SIG-M5 (cell line): ENCODE results near the gene GRID2IP.
"Not testable (repeated sequence)": the region's sequence is repeated elsewhere in the genome, so short reads cannot be mapped to it uniquely, and the experiment has no call there.

ENCODE experiments used
- DNase-seq: peaks from one replicate; lab custom pipeline; 2025; lab: John Stamatoyannopoulos, UW

Gene GRID2IP

DNA sequence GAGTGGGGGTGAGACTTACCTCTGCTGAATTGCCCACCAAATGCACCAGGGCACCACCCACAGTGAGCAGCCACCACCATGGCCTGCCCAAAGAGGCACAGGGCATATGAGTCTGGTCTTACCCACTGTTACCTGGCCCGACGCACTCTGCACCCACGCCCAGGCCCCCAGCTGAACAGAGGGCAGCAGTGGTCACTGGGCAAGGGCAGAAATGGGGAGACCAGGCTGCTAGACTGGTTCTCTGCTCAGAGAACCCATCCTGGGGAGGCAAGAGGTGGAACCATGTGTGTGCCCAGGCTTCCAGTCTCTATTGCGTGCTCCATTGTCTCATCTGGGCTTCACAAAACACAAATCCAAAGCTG is 64.1 kb downstream of the GRID2IP start:
- no peak for DNase-seq

DNA sequence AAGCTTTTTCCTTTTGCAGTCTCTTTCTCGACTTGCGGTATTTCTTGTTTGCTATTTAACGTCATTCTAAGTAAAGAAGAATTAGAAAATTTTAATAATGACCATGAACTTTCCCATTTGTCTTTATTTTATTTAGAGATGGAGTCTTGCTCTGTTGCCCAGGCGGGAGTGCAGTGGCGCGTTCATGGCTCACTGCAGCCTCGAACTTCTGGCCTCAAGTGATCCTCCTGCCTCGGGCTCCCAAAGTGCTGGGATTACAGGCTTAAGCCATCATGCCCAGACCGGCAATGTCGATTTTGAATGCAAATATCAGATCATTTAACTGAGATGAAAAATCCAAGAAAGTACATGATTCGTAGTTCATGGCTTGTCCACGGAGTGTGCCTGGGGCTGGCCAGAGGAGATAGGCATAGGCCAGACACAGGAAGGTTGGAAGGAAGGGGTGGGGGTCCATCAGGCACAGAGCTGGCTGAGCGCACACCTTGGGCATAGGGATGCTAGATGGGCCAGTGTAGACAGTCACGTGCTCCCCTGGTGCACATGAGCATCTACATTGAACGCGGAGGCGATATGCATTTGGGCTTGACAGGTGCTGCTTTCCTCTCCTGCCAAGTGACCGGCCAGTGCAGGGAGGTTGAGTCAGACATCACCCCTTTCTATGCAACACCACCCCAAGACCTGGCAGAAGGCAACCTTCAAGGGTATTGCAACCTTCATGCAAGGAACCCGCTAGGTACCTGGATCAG is 64.7 kb downstream of the GRID2IP start:
- DNase-seq: no peak

DNA sequence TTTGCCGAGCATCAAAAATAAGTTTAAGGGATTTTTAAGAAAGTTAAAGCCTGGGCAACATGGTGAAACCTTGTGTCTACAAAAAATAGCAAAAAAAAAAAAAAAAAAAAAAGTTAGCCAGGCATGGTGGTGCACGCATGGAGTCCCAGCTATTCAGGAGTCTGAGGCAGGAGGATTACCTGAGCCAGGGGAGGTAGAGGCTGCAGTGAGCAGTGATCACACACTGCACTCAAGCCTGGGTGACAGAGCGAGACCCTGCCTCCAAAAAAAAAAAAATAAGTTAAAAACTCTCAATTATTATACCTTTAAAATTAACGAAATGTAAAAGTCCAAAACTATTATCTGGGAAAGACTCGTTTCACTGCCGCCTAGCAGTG is 68.5 kb downstream of the GRID2IP start:
- no peak for DNase-seq

DNA sequence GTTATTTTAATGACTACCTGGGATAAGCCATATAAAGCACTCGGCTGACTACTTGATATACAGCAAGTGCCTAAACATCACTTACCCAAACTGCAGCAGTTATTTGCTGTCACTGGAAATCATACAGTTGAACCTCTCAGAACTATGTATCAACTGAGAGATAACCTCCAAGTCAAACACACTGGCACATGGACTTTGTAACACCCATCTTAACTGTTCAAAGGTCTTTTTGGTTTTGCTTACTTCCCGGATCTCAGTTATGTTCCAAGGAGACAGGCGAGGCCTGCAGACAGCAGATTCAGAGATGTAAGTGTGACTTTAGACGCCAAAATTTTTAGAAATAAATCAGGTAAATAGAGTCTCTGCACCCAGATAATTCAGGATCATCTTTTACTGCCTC is 69.0 kb downstream of the GRID2IP start:
- no peak for DNase-seq

DNA sequence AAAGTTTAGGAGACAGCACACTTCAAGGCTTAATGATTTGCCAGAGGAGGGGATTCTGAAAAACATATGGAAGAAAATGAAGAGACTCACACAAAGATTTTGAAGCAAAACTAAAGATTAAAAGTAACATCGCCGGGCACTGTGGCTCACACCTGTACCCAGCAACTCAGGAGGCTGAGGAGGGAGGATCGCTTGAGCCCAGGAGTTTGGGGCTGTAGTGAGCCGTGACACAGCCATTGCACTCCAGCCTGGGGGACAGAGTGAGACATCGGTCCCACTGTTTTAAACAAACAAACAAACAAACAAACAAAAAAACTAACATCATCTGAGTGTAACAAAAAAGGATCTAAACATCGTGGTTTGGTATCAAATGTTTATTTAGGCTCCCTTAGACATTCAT is 69.8 kb downstream of the GRID2IP start:
- DNase-seq: no peak

DNA sequence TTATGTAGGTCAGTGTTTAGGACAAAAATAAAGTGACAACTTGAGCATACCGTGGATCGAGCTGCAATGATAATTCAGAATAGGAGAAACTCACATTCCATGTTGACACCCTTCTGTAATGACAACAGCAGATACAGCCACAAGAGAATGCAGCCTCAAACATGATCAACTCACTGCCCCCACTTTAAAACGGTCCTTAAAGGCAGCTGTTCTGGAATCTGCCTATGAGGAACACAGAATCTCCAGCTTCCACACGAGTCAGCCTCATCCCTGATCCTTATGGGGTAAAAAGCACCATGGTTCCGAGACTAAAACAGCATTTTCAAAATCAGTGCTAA is 71.0 kb downstream of the GRID2IP start:
- no peak for DNase-seq

DNA sequence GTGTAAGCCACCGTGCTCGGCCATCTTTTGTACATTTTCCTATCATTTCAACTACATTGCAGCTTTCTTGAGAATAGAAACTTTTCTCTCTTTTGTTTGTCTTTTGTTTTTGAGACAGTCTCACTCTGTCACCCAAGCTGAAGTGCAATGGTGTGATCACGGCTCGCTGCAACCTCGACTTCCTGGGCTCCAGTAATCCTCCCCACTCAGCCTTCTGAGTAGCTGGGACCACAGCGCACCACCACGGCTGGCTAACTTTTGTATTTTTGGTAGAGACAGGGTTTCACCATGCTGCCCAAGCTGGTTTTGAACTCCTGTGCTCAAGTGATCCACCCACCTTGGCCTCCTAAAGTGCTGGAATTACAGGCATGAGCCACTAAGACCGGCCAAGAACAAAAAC is 72.2 kb downstream of the GRID2IP start:
- no peak for DNase-seq

DNA sequence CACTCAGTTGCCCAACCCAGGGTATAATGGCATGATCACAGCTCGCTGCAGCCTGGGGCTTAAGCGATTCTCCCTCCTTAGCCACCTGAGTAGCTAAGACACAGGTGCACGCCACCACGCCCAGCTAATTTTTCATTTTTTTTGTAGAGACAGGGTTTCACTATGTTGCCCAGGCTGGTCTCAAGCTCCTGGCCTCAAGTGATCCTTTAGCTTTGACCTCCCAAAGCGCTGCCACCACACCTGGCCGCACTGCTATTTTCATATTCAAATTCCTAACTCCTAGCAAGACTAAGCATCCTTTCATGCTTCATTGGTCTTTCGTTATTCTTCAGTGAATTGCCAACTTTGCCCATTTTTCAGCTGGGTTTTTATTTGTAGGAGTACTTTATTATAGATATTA is 73.1 kb downstream of the GRID2IP start:
- no peak for DNase-seq

DNA sequence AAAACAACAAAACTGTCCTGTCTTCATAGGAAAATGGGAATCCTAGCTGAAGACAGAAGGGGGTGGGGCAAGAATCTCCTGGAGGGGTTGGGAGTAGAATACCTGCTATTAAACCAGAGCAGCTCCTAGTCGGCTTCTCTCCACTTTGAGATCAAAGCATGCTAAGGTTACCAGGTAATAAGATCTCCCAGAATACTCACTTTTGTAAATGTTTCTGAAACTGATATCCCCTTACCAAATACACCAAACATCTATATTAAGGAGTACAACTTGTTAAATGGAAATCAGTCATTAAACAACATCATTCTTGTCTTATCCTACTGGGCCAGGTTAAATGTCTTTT is 74.0 kb downstream of the GRID2IP start:
- no peak for DNase-seq

DNA sequence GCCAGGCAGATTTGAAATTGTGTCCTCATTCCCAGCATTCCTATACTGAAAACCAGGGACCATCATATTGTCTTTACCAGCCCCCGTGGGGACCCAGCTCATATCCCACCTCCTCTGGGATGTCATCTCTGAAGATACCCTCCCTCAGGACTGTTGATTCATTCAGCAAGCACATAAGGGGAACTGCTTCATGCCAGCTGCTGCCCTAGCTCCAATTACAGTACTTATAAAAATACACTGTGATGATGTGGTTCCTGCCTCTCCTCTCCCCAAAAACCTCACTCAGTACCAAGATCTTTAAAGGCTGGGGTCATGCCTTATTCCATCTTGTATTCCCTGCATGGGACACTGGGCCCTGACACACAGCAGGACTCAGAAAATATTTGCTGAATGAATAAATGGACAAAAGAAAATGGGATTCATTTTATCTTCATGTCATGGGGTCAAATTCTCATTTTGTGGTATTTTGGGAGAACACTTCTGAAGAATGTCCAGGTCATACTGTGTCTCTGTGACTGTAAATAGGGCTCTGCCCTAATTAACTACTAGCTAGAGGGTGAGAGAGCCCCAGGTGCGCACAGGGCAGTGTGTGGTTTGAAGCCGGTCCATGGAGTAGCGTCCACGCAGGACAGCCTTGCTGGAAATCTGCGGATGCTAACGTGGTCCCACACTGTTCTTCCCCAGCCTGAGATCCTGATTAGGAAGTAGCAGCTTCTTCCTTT is 74.5 kb downstream of the GRID2IP start:
- DNase-seq: no peak

DNA sequence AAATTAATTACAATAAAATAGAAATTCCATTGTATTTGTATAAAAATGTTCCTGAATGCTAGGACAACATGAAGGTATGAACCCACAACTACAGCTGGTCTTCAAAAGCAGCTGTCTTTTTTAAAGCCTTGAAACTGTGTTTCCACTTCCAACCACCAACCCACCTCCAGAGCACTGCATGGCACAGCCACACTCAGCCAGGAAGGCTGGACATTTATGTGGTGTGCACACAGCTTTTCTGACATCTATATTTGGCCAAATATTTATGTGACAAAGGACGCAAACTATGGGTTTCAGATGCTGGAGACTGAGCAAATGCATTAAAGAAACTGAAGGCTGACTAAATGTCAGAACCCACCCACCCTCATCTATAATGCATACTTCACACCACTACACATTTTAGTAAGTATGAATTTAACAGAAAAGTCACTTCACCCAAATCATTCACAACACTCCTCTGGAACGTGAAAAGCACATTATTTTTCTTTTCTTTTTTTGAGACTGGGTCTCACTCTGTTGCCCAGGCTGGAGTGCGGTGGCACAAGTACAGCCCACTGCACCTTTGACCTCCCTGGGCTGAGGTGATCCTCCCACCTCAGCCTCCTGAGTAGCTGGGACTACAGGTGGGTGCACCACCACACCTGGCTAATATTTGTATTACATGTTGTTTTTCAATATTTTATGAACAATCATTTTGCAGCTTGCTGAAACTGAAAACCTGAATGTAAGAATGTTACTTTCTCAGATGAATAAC is 75.7 kb downstream of the GRID2IP start:
- no peak for DNase-seq

DNA sequence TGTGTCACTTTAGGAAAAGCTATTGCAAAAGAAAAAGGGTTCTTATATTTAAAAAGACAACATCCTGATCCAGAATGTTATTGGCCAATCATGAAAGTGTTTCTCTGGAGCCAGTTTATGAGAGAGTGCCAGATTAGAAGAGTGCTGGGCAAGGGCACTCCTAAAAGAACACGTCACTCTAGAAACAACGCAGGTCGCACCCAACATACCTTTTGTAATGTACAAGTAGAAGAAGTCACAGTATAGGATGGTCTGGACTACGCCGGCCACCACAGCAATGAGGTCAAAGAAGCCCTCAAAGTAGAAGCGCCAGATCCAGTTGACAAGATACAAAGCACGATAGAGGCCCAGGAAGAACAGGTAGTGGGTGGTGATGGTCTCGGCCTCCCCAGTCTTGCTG is 85.4 kb downstream of the GRID2IP start:
- no peak for DNase-seq

DNA sequence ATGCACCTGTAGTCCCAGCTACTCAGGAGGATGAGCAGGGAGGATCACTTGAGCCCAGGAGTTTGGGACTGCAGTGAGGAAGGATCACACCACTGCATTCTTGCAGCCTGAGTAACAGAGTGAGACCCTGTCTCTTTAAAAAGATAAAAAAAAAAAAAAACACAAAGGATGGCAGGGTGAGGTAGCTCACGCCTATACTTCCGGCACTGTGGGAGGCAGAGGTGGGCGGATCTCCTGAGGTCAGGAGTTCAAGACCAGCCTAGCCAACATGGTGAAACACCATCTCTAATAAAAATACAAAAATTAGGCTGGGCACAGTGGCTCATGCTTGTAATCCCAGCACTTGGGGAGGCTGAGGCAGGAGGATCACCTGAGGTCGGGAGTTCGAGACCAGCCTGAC is 87.7 kb downstream of the GRID2IP start:
- DNase-seq: not testable (repeated sequence)

DNA sequence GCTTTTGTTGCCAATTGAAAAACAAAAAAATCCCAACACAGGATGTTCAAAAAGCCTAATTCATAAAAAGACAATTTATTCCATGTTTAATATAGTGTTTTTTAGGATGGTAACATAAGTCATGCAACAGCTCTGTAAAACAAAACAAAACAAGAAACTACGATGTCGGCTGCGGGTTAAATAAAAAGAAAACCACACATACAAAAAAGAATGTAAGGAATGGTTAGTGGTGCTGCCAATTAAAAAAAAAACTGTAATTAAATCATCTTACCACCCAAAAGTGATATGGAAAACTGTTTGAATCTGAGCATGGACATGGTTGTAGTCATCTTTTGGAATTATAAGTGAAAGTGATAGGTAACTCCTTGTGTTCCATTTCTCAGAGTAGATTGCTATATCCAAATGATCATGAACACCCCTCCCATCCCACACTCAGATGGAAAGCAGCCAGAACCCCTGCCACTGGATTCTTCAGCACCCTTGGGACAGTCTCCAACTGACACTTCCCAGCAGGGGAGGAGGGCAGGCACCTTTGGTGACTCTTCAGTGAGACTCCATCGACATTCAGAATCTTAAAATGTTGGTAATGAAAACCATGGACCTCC is 89.2 kb downstream of the GRID2IP start:
- no peak for DNase-seq

DNA sequence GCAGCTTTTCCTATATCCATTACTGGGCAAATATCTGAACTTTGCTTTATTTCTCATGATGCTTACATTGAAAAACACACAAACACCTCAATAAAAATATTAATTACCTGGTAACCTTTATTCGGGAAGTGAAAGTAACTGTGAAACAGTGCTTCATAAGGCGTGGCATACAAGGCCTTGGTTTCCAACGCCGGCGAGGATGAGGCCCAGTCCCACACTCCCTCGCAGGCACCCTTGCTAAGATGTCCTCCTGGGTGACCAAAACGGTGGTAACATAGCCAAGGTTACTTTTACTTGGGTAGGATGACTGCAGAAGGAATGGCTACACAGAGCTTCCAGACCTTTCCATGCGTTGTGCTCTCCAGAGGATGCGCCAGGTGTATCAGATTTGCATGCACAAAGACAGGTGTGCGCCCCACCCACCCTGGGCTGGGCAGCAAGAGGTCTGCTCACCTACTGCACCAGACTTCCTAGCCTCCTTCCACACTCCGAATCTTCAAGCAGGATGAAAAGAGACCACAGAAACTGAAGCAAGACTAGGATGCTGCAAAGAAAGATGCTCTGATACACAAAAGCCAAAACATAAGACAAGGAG is 90.2 kb downstream of the GRID2IP start:
- no peak for DNase-seq

DNA sequence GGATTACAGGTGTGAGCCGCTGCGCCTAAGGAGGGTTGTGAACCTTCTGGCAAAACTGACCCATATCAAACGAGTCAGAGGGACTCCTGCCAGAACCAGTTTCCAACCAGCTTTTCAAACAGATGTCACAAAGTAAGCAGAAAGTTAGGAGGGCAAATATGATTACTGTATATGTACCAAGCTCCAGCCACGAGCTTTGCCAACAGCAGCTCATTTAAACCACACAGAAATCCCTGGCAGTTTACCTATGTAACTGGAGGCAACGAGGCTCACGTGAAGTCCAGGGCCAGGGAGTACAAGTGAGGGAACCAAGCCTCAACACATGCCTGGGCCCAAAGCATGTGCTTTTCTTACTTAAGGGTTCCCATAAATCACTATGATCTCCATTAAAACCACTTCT is 91.0 kb downstream of the GRID2IP start:
- no peak for DNase-seq

DNA sequence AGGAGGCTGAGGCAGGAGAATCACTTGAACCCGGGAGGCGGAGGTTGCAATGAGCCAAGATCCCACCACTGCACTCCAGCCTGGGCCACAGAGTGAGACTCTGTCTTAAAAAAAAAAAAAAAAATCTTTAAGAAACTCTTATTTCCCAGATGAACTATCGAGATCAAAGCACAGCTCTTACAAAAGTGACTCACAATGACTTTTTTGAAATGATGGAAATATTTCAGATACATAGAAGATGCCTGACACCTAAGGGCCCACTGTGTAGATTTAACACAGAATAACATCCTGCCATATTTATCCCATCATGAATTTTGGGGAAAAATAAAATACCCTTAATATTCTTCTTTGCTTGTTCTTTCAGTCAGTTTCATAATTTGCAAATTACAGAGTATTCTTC is 92.6 kb downstream of the GRID2IP start:
- DNase-seq: not testable (repeated sequence)

DNA sequence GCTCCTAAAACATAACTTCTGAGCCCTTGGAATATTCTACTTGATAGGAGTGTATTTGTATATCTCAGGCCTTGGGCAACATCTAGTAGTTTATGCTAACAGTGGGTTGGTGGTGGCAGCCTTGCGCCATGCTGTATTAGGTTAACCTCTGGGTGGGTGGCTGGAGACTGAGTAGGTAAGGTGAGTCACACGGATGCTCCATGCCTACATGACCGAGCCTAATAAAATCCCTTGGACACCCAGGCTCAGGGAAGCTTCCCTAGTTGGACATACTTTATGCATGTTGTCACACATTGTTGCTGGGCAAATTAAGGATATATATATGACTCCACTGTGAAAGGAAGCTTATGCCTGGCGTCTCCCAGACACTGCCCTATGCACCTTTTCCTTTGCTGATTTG is 97.5 kb downstream of the GRID2IP start:
- DNase-seq: no peak

DNA sequence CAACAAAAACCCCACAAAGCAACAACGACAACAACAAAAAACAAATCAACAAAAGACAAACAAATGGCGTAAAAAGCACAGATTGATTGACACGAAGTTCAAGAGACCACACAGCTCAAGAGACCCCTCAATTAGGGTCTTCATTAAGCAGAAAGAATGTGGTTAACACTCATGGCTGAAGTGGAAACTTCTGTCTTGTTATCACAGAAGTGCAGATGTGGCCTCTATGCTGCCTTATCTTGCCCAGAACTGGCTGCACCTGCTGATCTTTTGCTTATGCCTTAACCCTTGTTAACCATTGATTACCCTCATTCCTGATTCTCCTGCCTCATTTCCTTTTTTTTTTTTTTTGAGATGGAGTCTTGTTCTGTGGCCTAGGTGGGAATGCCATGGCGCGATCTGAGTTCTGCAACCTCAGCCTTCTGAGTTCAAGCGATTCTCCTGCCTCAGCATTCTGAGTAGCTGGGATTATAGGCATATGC is 100.0 kb downstream of the GRID2IP start:
- DNase-seq: no peak

DNA sequence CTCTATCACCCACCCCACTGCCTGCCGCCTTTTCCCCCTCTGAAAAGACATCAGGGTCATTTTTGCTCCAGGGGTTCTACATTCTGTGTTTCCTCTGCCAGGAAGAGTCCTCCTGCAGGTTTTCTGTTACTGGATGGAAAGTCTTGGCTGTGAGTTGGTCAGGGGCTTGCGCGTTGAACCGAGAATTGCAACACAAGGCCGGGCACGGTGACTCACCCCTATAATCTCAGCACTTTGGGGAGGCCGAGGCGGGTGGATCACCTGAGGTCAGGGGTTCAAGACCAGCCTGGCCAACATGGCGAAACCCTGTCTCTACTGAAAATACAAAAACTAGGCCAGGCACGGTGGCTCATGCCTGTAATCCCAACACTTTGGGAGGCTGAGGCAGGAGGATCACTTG is 100.7 kb downstream of the GRID2IP start:
- DNase-seq: not testable (repeated sequence)

DNA sequence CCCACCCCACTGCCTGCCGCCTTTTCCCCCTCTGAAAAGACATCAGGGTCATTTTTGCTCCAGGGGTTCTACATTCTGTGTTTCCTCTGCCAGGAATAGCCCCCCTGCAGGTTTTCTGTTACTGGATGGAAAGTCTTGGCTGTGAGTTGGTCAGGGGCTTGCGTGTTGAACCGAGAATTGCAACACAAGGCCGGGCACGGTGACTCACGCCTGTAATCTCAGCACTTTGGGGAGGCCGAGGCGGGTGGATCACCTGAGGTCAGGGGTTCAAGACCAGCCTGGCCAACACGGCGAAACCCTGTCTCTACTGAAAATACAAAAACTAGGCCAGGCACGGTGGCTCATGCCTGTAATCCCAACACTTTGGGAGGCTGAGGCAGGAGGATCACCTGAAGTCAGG is 101.4 kb downstream of the GRID2IP start:
- not testable (repeated sequence) for DNase-seq

DNA sequence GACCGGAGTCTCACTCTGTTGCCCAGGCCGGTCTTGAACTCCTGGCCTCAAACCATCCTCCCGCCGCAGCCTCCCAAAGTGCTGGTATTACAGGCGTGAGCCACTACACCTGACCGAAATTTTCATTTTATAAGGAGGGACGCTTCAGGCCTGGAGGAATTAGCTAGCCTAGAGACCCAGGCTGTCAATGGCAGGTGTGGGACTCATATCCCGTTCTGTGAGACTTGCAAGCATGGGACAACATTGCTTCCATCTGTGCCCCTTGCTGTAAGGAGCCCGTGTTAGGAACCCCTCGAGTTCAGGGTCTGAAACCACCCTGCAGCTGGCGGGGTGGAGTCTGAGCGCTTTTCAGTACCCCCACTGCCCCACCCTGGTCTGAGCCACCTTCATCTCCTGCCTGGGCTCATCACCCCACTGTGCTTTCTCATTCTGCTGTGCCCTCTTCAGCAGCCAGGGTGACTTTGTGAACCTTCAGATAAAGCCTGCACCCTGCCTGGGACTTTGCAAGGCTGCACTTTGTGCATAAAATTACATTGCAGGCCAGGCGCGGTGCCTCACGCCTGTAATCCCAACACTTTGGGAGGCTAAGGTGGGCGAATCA is 102.2 kb downstream of the GRID2IP start:
- DNase-seq: no peak
